GM08714 (cell line): ENCODE data around the gene CYP3A4.
"Not testable (repeated sequence)": the region's sequence is repeated elsewhere in the genome, so short reads cannot be mapped to it uniquely, and the experiment has no call there.

Experiments used
- H3K4me3 ChIP-seq: fragments of 200-500 bp; sonication (Bioruptor generic); 2 replicates; pipeline ENCODE4 v1.5.1; 2014; ENCODE audit warnings: mild to moderate bottlenecking, low read length, inconsistent platforms
- ZNF274 ChIP-seq: IDR thresholded peaks from 2 replicates; pipeline ENCODE4 v1.6.1; 2012; ENCODE audit warnings: mild to moderate bottlenecking, low read depth, low read length

CYP3A4 gene

GRCh38 chr7:99729486-99730237, 54.3 kb downstream of the CYP3A4 start:
- H3K4me3 ChIP-seq: no peak overlapping the region
- TF ChIP-seq ZNF274: no peak

GRCh38 chr7:99728615-99729014, 55.4 kb downstream of the CYP3A4 start:
- no peak overlapping the region for H3K4me3 ChIP-seq
- no peak for TF ChIP-seq ZNF274

GRCh38 chr7:99723201-99723600, 60.8 kb downstream of the CYP3A4 start:
- H3K4me3 ChIP-seq: not testable (repeated sequence)

DNA sequence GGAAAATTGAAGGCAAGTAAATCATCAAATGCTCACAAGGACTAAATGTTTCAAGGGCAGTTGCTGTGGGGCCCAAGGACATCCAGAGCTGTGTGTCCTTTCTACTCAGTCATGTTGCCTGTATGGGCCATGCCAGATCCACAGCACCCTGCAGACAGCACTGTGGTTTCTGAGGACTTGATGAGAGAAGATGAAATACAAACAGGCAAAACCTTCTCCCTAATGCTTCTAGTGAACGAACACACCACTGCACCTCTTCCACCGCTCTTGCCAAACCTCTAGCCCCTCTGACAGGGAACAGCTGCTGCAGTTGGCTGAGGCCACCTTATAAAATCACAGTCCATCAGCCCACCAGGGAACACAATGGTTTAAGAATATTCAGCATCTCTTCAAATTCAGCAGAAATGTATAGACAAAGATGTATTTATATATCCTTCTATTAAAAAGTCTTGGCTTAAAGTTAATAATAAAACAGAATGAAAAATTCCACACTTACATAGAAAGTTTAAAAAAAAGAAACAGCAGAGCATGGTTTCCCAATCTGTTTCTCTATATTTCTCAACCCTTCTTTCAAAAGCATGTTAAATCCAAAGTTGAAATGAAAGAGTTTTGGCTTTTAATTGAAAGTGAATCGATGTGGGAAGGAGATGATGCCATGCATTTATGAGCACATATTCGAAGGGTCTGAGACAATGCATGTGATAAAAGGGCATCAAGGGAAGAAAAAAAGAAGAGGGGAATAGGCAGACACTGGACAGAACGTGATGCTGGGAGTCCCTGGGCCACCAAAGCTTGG, 63.0 kb downstream of the CYP3A4 start:
- no peak for TF ChIP-seq ZNF274
- no peak overlapping the region for H3K4me3 ChIP-seq

- no peak for TF ChIP-seq ZNF274
Observed at GRCh38 chr7:99719996-99720769, 63.8 kb downstream of the CYP3A4 start.

GRCh38 chr7:99713995-99714570, 69.9 kb downstream of the CYP3A4 start:
- no peak overlapping the region for H3K4me3 ChIP-seq
- no peak for TF ChIP-seq ZNF274

More at GRCh38 chr7:99719996-99720769, 63.8 kb downstream of the CYP3A4 start:
- H3K4me3 ChIP-seq: no peak overlapping the region

DNA sequence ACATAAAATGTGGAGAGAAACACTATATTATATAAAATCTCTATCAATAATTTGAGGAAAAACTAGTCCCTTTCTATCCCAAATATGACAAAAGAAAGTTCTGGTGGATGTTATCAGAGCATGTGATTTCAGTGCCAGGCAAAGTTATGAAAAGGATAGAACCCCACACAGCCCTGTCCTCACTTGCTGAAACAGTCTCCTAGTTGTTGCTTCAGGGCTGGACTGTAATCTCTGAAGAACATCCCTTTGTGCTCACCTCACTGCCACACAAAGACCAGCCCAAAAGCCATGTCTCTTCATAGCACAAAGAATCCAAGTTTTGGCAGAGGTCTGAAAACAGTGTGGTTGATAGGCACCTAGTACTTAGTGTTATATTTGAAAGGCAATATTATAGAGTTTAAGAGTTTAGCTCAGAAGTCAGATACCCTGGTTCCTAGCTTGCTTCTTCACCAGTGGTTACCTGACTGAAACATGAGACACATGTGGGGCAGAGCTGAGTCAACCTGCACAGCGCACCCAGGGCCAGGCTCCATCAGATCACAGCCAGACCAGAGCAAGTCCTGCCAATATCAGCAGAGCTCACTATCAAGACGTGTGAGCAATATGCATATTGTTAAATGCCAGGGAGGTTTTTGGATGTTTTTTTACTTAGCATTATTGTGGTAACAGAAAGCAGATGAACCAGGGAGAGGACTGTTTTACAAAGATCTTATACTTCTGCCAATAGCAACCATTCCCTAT, 74.0 kb downstream of the CYP3A4 start:
- no peak overlapping the region for H3K4me3 ChIP-seq
- no peak for TF ChIP-seq ZNF274

DNA sequence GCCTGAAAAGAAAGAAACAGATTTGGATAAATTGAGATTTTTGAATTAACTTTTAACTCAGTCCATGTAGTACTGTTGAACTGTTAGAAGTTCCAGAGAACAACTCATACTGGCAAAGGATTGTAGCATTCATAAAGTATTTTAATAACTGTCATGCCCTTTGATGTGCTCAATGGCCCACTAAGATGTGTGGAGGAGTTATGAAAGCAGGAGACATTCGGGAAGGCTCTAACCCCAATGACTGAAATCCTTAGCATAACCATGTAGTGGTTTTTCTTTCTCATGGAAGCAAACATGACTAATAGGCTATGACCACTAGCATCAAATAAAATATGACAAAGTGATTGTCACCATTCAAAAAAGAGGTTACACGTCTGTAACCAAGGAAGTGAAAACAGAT, 74.7 kb downstream of the CYP3A4 start:
- H3K4me3 ChIP-seq: no peak overlapping the region
- TF ChIP-seq ZNF274: no peak

DNA sequence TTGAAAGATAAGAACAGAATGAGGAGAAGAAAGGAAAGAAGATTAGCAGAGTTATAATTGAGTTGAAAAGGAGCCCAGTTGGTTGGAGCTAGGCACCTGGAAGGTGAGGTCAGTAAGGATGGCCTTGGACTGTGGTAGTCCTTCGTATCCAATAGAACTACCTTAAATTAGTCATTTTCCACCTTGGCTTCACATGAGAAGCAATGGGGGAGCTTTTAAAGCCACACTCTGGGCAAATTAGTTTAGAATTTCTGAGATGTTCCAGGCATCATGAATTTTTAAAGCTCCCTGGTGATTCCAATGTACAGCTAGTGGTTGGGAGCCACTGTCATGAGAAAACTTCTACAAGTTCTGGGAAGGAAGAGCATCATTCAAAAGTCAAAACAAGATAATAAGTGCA, 76.9 kb downstream of the CYP3A4 start:
- TF ChIP-seq ZNF274: no peak
- no peak overlapping the region for H3K4me3 ChIP-seq
